Activated naive CD8-positive, alpha-beta T cell treated with anti-CD3 and anti-CD28 coated beads, Interleukin-2, amount 10 ng/mL, durations not matched to agents 7 days and 5 days (primary cell): ENCODE data around the gene DDX39B. TPM values are rescaled to one million over a fixed set of nuclear protein-coding genes. Genes with fewer than 3 reads are reported as not detected.
"Not testable (repeated sequence)": the region's sequence is repeated elsewhere in the genome, so short reads cannot be mapped to it uniquely, and the experiment has no call there.

Source experiments
- ATAC-seq: fragments of 150-1000 bp; cut with Tn5 transposase; one replicate; pipeline ENCODE4 v1.10.0; 2021; ENCODE audit warnings: low read depth, moderate library complexity
- POLR2A ChIA-PET: fragments of 350-600 bp; sonication (Branson Sonifier 250); formaldehyde crosslinking; loops from one replicate; lab custom pipeline; 2021; ENCODE audit warnings: antibody characterized with exemption; lab: Charles Lee
- DNase-seq: peaks from one replicate; pipeline ENCODE4 v3.0.0; 2021
- H3K27ac Mint-ChIP-seq: one replicate; pipeline ENCODE4 v1.8.0; 2022; ENCODE audit warnings: mild to moderate bottlenecking, mixed read lengths
- H3K27me3 Mint-ChIP-seq: one replicate; pipeline ENCODE4 v1.8.0; 2022; ENCODE audit warnings: mild to moderate bottlenecking, moderate library complexity, mixed read lengths
- H3K36me3 Mint-ChIP-seq: one replicate; pipeline ENCODE4 v1.8.0; 2021; ENCODE audit warnings: mild to moderate bottlenecking, mixed read lengths
- H3K4me1 Mint-ChIP-seq: one replicate; pipeline ENCODE4 v1.8.0; 2021; ENCODE audit warnings: mixed read lengths
- H3K4me3 Mint-ChIP-seq: one replicate; pipeline ENCODE4 v1.8.0; 2022; ENCODE audit warnings: mild to moderate bottlenecking, moderate library complexity, mixed read lengths
- H3K9me3 Mint-ChIP-seq: one replicate; pipeline ENCODE4 v1.8.0; 2021; ENCODE audit warnings: mixed read lengths
- total RNA-seq, 2 experiments: library from RNA; stranded (reverse); gene quantifications; one replicate each; pipeline ENCODE4 v1.2.3, GENCODE V29; 2021

The DDX39B gene
- total RNA-seq, 2 experiments from 2014 or later = 531 to 555 TPM

DNA sequence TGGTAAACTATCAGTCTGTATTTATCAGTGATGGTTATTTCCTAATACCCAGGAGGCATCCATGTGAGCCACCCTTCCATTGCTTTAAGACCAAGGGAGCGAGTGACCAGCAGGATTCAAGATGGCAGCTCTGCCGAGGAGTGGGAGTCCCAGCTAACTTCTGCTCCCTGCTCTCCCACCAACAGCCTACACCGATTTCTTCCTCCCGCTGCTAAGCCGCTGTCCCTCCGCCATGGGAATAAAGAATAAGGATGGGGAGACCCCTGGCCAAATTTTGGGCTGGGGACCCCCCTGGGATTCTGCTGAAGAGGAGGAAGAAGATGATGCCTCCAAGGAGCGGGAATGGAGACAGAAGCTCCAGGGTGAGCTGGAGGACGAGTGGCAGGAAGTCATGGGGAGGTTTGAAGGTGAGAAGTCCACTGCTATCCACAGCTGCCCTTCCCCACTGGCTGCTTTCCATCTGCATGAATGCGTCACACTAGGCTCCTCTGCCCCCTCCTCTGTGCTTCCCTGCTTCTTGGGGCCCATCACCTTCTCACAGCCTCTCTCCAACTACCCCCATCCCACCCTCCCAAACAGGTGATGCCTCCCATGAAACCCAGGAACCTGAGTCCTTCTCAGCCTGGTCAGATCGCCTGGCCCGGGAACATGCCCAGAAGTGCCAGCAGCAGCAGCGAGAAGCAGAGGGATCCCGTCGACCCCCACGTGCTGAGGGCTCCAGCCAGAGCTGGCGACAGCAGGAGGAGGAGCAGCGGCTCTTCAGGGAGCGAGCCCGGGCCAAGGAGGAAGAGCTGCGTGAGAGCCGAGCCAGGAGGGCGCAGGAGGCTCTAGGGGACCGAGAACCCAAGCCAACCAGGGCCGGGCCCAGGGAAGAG, 15.9 kb upstream of the DDX39B start:
- Mint-ChIP-seq H3K36me3 (peaks cover 30% of the 10 kb centered on the region), H3K27ac (peak overlapping the region; percentile 34), H3K9me3 (no peaks in the 10 kb centered on the region), H3K4me3 (peak overlapping the region; percentile 8), H3K4me1 (peaks cover 48% of the 10 kb centered on the region), H3K27me3 (peaks cover 11% of the 10 kb centered on the region)
- DNase-seq (no peak), ATAC-seq (no peak)
- POLR2A ChIA-PET = interaction anchor here (0.9 to 6.4 kb wide), 8 partner anchors 10 to 39 kb away, joined by 3 to 101 read pairs (median 13); partner anchors contain the start of genes LST1, LTA, LTB and NCR3

DNA sequence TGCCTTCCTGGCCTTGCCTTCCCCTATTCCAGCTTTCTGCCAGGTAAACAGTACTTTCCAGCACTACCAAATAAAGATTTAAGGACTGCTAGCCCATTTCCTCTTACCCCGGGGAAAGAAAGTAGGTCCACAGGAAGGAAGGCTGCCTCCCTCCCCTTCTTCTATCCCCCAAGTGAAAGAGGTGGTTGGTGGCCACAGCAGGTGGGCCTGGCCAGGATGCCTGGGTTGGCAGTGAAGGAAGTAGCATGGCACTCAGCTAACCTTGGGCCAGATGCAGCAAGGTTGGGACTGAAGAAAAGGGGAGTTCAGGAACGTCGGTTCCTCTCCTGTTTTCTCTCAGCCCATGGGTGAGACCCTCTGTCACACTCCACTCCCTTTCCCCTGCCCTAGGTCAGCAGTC, 14.5 kb upstream of the DDX39B start:
- Mint-ChIP-seq H3K9me3 (no peaks in the 10 kb centered on the region), H3K27me3 (peaks cover 3% of the 10 kb centered on the region), H3K27ac (no peak overlapping the region), H3K36me3 (peaks cover 26% of the 10 kb centered on the region), H3K4me1 (peaks cover 46% of the 10 kb centered on the region), H3K4me3 (peak overlapping the region; percentile 47)
- POLR2A ChIA-PET = interaction anchor here (1.2 to 6.4 kb wide), 2 partner anchors 13 to 23 kb away, joined by 3 to 101 read pairs; partner anchors contain the start of genes LTB and TNF
- no peak for DNase-seq
- no peak for ATAC-seq

DNA sequence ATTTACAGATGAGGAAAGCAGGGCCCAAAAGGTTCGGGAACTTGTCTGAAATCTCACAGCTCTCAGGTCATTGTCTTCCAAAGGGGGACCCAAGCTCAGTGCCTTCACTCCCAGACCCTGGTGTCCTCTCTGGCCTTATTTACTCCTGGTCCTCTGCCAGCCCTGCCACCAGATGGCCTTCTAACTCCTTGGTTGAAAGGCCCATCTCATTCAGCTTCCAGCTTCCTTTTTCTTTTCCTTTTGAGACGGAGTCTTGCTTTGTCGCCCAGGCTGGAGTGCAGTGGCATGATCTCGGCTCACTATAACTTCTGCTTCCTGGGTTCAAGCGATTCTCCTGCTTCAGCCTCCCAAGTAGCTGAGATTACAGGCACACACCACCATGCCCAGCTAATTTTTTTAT, 9.6 kb upstream of the DDX39B start:
- DNase-seq = peak; percentile 51
- POLR2A ChIA-PET = interaction anchor here (0.6 to 2.5 kb wide), 13 partner anchors 9 to 49 kb away, joined by 3 to 27 read pairs (median 4); partner anchors contain the start of genes LTB and TNF
- not testable (repeated sequence) for ATAC-seq, H3K27ac Mint-ChIP-seq, H3K9me3 Mint-ChIP-seq, H3K27me3 Mint-ChIP-seq, H3K4me3 Mint-ChIP-seq
- Mint-ChIP-seq H3K36me3 (peaks cover 14% of the 10 kb centered on the region), H3K4me1 (peaks cover 33% of the 10 kb centered on the region)

DNA sequence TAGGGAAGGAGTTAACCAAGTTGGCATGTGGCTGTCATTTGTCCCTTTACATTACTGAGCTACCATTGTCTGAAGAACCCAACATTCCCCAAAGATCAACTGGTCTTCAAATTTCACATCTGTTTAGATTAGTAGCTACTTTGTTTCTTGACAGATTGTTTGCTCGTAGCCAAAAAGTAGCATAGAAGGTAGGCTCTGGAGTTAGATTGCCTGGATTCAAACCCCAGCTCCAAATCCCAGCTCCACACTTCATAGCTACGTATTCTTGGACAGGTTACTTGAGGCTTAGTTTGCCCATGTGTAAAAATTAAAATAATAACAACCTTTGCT, 6.7 kb upstream of the DDX39B start:
- Mint-ChIP-seq H3K9me3 (no peaks in the 10 kb centered on the region), H3K36me3 (peaks cover 11% of the 10 kb centered on the region), H3K27me3 (no peaks in the 10 kb centered on the region), H3K27ac (no peak overlapping the region), H3K4me3 (peak overlapping the region; percentile 88), H3K4me1 (peaks cover 27% of the 10 kb centered on the region)
- DNase-seq (no peak), ATAC-seq (no peak)
- POLR2A ChIA-PET = interaction anchor here (0.6 to 3.4 kb wide), 9 partner anchors 22 to 117 kb away, joined by 4 to 24 read pairs (median 5); partner anchors contain the start of genes GPANK1, LTB, NCR3 and TNF

DNA sequence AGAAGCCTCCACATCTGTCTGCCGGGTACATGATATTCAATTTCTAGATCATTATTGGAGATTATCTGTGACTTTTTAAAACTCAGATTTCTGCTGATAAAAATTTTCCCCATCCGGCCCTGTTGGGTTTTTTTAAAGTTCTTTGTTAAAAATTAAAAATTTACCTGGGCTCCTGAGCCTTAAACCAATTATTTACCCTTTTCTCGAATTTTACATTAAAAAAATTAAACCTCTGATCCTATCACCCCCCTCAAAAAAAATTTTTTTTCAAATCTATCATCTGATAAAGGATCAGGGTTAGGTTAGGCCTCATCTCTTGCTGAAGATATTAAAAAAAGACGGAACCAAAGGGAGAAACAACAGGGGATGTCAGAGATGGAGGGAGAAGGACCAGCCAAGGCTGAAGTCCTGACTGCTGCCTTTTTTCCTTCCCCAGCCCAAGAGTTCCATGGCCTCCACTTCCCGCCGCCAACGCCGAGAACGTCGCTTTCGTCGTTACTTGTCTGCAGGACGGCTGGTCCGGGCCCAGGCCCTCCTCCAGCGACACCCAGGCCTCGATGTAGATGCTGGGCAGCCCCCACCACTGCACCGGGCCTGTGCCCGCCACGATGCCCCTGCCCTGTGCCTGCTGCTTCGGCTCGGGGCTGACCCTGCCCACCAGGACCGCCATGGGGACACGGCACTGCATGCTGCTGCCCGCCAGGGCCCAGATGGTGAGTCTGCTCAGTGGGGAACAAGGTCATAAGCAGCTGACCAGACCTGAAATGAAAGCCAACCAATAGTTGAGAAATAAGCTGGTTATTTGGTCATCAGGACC, 6.1 kb upstream of the DDX39B start:
- Mint-ChIP-seq H3K27ac (peak overlapping the region; percentile 71), H3K9me3 (no peaks in the 10 kb centered on the region), H3K36me3 (peaks cover 9% of the 10 kb centered on the region), H3K4me1 (peaks cover 32% of the 10 kb centered on the region), H3K27me3 (no peaks in the 10 kb centered on the region), H3K4me3 (peak overlapping the region; percentile 88)
- DNase-seq (no peak), ATAC-seq (no peak)
- POLR2A ChIA-PET = interaction anchor here (0.8 to 3.4 kb wide), 13 partner anchors 22 to 128 kb away, joined by 3 to 24 read pairs (median 6); partner anchors contain the start of genes GPANK1, LST1, LTB and NCR3

DNA sequence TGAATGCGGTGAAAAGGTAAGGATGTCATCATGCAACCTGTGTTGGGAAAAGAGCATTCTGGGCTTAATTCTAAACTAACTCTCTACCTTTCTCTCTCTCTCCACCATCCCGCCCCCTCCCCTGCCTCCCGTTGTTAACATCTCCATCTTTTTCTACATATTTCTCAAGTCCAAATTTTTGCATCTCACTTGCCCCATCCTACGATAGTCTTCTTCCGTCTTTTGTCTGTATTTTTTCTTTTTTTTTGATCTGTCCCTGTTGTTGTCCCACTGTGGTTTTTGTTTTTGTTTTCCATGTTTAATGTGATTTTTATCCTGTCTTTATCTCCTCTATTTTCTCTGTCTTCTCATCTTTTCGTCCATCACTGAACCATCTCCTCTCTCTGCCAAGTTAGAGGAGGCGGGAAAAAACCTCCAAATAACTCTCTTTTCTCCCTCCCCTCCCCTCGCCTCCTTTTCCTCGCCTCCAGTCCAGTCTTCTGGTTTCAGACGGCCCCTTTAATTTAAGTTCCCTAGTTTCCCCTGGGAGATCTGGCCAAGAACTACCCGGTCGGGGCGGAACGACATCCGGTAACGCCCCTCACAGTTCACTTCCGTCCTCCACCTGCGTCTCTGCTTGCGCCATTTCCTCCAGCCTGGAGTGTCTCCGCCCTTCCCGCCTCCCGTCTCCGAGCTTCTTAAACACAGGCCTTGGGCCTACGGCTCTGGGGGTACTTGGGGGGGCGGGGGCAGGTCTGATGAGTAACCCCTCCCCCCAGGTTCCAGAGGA, 5.3 kb upstream of the DDX39B start, which contains the start of gene NFKBIL1:
Gene NFKBIL1 (plus strand): TSS at position 651 of the 769 bp plus-strand sequence. CDS start 87 bp downstream, at position 738.
- Mint-ChIP-seq H3K4me1 (peaks cover 32% of the 10 kb centered on the region), H3K36me3 (peaks cover 9% of the 10 kb centered on the region)

DNA sequence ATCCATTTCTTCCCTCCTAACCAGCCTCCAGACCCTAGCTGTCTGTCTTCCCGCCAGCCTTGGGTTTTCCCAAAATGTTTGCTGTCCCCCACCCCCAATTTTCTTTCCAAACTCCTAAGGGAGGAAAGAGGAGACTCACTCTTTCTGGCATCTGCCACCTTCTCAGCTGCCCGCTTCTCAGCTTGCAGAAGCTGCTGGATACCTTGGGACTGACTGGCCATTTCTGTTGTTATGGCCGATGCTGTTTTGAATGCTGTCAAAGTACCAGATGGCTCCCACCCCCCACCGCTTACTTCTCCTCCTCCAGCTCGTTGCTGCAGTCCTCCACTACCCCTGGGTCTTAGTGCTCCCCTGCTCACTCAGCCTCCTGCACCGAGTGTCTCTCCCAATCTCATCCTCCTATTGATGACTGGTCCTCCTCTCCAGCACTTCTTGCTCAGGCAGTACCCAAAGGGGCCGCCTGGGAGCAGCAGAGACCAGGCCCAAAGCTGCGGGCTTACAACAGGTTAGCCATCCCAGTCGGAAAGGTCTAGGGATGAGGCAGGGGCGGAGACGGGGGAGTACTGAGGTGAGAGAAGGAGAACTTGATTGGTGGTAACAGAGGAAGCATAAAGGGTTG, 4.6 kb upstream of the DDX39B start, which contains the start of gene ATP6V1G2:
Gene ATP6V1G2 (minus strand): TSS at position 270 of the 619 bp plus-strand sequence. CDS start 49 bp downstream, at position 221.
- DNase-seq = peak; percentile 91
- H3K27me3 Mint-ChIP-seq = no peaks in the 10 kb centered on the region
- peak; percentile 61 for ATAC-seq
- no peaks in the 10 kb centered on the region for H3K9me3 Mint-ChIP-seq
- peak within 1 kb of the TSS; percentile 71 for H3K27ac Mint-ChIP-seq
- peaks cover 8% of the 10 kb centered on the region for H3K36me3 Mint-ChIP-seq
- H3K4me1 Mint-ChIP-seq = peaks cover 31% of the 10 kb centered on the region
- POLR2A ChIA-PET = interaction anchor here (0.8 to 3.4 kb wide), 9 partner anchors 31 to 289 kb away, joined by 3 to 24 read pairs (median 7); partner anchors contain the start of genes LST1, LTB and NCR3
- H3K4me3 Mint-ChIP-seq = peak within 1 kb of the TSS; percentile 88

More for the DNA sequence above, 5.3 kb upstream of the DDX39B start, which contains the start of gene NFKBIL1:
- peak within 1 kb of the TSS; percentile 71 for H3K27ac Mint-ChIP-seq
- H3K4me3 Mint-ChIP-seq = peak within 1 kb of the TSS; percentile 88
- ATAC-seq (peak; percentile 81), DNase-seq (peak; percentile 83)
- H3K9me3 Mint-ChIP-seq = no peaks in the 10 kb centered on the region
- H3K27me3 Mint-ChIP-seq = no peaks in the 10 kb centered on the region
- POLR2A ChIA-PET = interaction anchor here (0.8 to 3.4 kb wide), 11 partner anchors 23 to 288 kb away, joined by 3 to 24 read pairs (median 7); partner anchors contain the start of genes LST1, LTB, NCR3 and TNF

DNA sequence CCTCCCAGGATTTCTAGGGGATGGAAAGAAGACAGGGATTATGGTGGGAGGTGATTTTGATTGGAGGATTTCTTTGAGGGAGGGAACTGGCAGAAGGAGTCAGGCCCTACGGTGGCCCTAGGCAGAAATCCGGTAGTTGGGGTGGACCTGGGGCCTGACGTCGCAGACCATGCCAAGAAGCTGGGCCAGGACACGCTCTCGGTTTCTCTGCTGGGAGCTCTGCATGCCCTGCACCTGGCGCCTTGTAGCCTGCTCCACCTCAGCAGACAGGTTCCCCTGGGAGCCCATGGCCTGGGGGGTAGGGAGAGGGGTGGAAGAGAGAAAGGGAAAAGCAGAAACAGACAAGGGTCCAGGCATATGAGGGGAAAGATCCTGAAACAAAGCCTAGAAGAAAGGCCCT, 3.5 kb upstream of the DDX39B start:
- POLR2A ChIA-PET = no interaction called here
- peaks cover 11% of the 10 kb centered on the region for H3K36me3 Mint-ChIP-seq
- H3K4me1 Mint-ChIP-seq = peaks cover 29% of the 10 kb centered on the region
- H3K27ac Mint-ChIP-seq = peak overlapping the region; percentile 8
- no peak overlapping the region for H3K4me3 Mint-ChIP-seq
- ATAC-seq (no peak), DNase-seq (no peak)
- H3K27me3 Mint-ChIP-seq = no peaks in the 10 kb centered on the region
- no peaks in the 10 kb centered on the region for H3K9me3 Mint-ChIP-seq

DNA sequence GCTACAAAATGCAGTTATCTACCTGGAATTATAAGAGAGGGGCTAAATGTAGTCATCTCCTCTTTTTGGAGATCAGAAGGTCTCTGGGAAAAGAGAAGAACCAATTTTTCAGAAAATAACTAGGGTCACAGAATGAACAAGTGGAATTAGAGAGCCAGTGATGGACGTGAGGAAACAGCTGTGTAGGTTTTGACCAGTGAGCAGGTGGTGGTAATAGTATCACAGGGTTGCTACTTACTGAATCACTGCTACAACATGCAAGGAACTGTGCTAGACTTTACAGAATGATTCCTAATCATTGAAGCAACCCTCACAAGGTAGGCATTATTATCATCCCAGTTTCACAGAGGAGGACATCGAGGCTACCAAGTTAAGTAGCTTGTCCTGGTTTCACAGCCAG, 2.9 kb upstream of the DDX39B start:
- H3K9me3 Mint-ChIP-seq = no peaks in the 10 kb centered on the region
- no peak overlapping the region for H3K4me3 Mint-ChIP-seq
- H3K27ac Mint-ChIP-seq = no peak overlapping the region
- ATAC-seq = no peak
- peaks cover 14% of the 10 kb centered on the region for H3K36me3 Mint-ChIP-seq
- no peak for DNase-seq
- POLR2A ChIA-PET = no interaction called here
- peaks cover 32% of the 10 kb centered on the region for H3K4me1 Mint-ChIP-seq
- no peaks in the 10 kb centered on the region for H3K27me3 Mint-ChIP-seq

DNA sequence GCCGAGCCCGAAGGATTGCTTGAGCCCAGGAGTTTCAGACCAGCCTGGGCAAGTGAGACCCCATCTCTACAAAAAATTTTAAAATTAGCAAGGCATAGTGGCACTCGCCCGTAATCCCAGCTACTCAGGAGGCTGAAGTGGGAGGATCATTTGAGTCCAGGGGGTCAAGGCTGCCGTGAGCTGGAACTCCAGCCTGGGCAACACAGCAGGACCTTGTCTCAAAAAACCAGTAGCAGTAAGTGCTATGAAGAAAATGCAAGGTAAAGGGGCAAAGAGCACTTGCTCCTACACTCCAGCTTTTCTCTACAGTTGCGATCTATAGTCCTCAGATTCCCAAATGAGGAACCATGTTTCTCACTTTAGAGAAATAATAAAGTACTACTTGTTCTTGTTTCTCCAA, 1.8 kb upstream of the DDX39B start:
- H3K9me3 Mint-ChIP-seq = no peaks in the 10 kb centered on the region
- H3K27me3 Mint-ChIP-seq = no peaks in the 10 kb centered on the region
- ATAC-seq (no peak), DNase-seq (no peak)
- POLR2A ChIA-PET = no interaction called here
- H3K4me1 Mint-ChIP-seq = peaks cover 37% of the 10 kb centered on the region
- H3K27ac Mint-ChIP-seq = no peak overlapping the region
- H3K36me3 Mint-ChIP-seq = peaks cover 24% of the 10 kb centered on the region
- no peak overlapping the region for H3K4me3 Mint-ChIP-seq

DNA sequence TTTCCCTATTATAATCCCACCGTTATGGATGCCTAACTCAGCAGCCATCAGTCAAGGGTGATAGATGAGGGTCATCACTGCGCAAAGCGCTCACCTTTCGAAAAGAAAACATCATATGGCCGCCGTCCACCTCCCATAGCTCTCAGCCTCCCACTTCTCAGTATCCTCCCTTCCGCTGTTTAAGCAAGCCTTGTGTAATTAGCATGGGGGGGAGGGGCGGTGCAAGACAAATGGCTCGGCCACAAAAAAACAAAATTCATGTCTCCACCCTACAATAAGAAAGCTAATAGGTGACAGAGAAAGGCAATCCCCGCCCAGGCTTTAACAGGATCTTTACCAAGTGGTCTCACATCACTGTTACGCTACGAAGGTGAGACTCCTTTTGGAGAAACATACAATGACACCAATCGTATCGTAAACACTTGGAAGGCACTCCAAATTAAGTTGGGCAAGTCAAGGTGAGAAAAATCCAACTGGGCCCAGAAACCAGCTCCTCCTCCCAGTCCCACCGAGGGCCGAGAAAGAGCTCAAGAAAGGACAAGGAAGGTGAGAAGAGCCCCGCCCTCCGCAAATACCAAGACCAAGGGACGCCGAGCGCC, 645 bp downstream of the DDX39B start:
- POLR2A ChIA-PET = interaction anchor here (0.6 to 3.9 kb wide), 34 partner anchors 9 to 1304 kb away, joined by 3 to 55 read pairs (median 6); partner anchors contain the start of genes BAG6, C6orf47, CLIC1 and DXO
- Mint-ChIP-seq H3K4me3 (peak overlapping the region; percentile 95), H3K4me1 (peaks cover 40% of the 10 kb centered on the region), H3K9me3 (no peaks in the 10 kb centered on the region), H3K27me3 (no peaks in the 10 kb centered on the region), H3K36me3 (peaks cover 36% of the 10 kb centered on the region), H3K27ac (peak overlapping the region; percentile 91)
- ATAC-seq = peak; percentile 16
- DNase-seq = peak; percentile 63
